HEK293 (cell line): ENCODE data around the gene USP17L22.
"Not testable (repeated sequence)": the region's sequence is repeated elsewhere in the genome, so short reads cannot be mapped to it uniquely, and the experiment has no call there.

Source experiments
- SP3 ChIP-seq: fragments of 450-650 bp; formaldehyde crosslinking; IDR thresholded peaks from 2 replicates; pipeline ENCODE4 v1.5.1; 2016; ENCODE audit warnings: missing biosample characterization, missing genetic modification characterization
- SP7 ChIP-seq: fragments of 450-650 bp; formaldehyde crosslinking; IDR thresholded peaks from 2 replicates; pipeline ENCODE4 v1.5.1; 2016; ENCODE audit warnings: missing biosample characterization, missing genetic modification characterization
- ZBTB1 ChIP-seq: fragments of 450-650 bp; formaldehyde crosslinking; IDR thresholded peaks from 2 replicates; pipeline ENCODE4 v1.5.1; 2016; ENCODE audit warnings: missing biosample characterization, missing genetic modification characterization
- ZNF114 ChIP-seq: fragments of 450-650 bp; formaldehyde crosslinking; IDR thresholded peaks from 2 replicates; pipeline ENCODE4 v1.5.0; 2017; ENCODE audit warnings: missing biosample characterization, missing genetic modification characterization
- ZNF140 ChIP-seq: fragments of 450-650 bp; formaldehyde crosslinking; IDR thresholded peaks from 2 replicates; pipeline ENCODE4 v1.5.1; 2016; ENCODE audit warnings: missing biosample characterization, missing genetic modification characterization
- ZNF292 ChIP-seq: fragments of 450-650 bp; formaldehyde crosslinking; IDR thresholded peaks from 2 replicates; pipeline ENCODE4 v1.5.1; 2016; ENCODE audit warnings: low read depth, missing biosample characterization, missing genetic modification characterization, borderline replicate concordance
- ZSCAN30 ChIP-seq: fragments of 450-650 bp; IDR thresholded peaks from 2 replicates; pipeline ENCODE4 v1.5.1; 2018; ENCODE audit warnings: missing biosample characterization, mild to moderate bottlenecking, missing genetic modification characterization, moderate library complexity
- TF ChIP-seq, protein P1 (sequence below): fragments of 450-650 bp; formaldehyde crosslinking; IDR thresholded peaks from 2 replicates; pipeline ENCODE4 v1.5.1; 2016; ENCODE audit warnings: missing biosample characterization, missing genetic modification characterization

DNA sequence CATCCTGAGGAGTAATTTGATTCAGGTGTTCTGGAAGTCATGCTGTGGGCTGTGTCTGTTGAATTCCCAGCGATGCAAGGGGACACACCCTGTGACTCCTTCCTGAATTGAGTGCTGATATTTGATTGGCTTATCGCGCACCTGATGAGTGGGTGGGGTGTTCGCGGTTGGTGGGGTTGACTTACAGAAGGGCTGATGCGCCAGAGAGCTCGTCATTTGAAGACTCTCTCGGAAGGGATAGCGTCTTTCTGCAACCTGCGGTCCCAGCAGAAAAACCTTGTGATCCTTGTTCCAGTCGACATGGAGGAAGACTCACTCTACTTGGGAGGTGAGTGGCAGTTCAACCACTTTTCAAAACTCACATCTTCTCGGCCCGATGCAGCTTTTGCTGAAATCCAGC, 4.8 kb upstream of the USP17L22 start, which contains the start of gene USP17L21:
- not testable (repeated sequence) for TF ChIP-seq ZBTB1 (tag by site-specific recombination); ZNF114 (tag by site-specific recombination); SP7 (tag by site-specific recombination); SP3 (tag by site-specific recombination); ZNF292; ZNF140 (tag by site-specific recombination); ZSCAN30 (tag by site-specific recombination)
- TF ChIP-seq, protein P1, sequence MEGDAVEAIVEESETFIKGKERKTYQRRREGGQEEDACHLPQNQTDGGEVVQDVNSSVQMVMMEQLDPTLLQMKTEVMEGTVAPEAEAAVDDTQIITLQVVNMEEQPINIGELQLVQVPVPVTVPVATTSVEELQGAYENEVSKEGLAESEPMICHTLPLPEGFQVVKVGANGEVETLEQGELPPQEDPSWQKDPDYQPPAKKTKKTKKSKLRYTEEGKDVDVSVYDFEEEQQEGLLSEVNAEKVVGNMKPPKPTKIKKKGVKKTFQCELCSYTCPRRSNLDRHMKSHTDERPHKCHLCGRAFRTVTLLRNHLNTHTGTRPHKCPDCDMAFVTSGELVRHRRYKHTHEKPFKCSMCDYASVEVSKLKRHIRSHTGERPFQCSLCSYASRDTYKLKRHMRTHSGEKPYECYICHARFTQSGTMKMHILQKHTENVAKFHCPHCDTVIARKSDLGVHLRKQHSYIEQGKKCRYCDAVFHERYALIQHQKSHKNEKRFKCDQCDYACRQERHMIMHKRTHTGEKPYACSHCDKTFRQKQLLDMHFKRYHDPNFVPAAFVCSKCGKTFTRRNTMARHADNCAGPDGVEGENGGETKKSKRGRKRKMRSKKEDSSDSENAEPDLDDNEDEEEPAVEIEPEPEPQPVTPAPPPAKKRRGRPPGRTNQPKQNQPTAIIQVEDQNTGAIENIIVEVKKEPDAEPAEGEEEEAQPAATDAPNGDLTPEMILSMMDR (tag by site-specific recombination) = not testable (repeated sequence)
